Bronchial epithelial cell (primary cell): Measurements from ENCODE around the gene MAP1S. TPM values are rescaled to one million over a fixed set of nuclear protein-coding genes. Genes with fewer than 3 reads are reported as not detected.

ENCODE experiments used
- DNase-seq: peaks from one replicate; pipeline ENCODE4 v3.0.0-alpha.2; 2010; ENCODE audit warnings: low read depth
- FAIRE-seq: peaks from 2 replicates; lab custom pipeline; 2011; peaks lifted over from hg19 to GRCh38; lab: Jason Lieb, UNC
- H3K27me3 ChIP-seq: 2 replicates; pipeline ENCODE4 v1.5.1; 2011; ENCODE audit warnings: low read length; ENCODE audit not compliant: control insufficient read depth, insufficient read depth
- H3K36me3 ChIP-seq: 2 replicates; pipeline ENCODE4 v1.5.1; 2011; ENCODE audit warnings: low read length; ENCODE audit not compliant: control insufficient read depth, insufficient read depth
- H3K4me3 ChIP-seq: 2 replicates; pipeline ENCODE4 v1.5.1; 2011; ENCODE audit warnings: mild to moderate bottlenecking, low read depth, low read length, control low read depth
- total RNA-seq: library from RNA; depleted of rRNA; stranded (reverse); fragments of >200 nt; gene quantifications from 2 replicates; pipeline ENCODE4 v1.2.1, GENCODE V29; 2014
- TF ChIP-seq, protein P1 (sequence below): IDR thresholded peaks from 2 replicates; pipeline ENCODE4 v1.5.1; 2011; ENCODE audit warnings: mild to moderate bottlenecking, moderate library complexity, low read length, control low read depth, inconsistent platforms; ENCODE audit not compliant: insufficient read depth, severe bottlenecking

Gene MAP1S
- total RNA-seq, 1 donor from 2014 or later = 3.7 TPM

DNA sequence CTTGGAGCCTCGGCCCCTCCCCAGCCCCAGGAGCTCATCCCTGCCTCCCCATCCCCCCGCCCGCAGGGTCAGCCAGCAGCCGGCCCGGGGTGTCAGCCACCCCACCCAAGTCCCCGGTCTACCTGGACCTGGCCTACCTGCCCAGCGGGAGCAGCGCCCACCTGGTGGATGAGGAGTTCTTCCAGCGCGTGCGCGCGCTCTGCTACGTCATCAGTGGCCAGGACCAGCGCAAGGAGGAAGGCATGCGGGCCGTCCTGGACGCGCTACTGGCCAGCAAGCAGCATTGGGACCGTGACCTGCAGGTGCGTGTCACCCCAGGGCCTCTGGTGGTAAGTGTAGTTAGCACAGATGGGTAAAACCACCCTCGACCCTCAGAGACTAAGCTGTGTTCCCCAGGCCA lies 13.8 kb downstream of the MAP1S start:
- no peak overlapping the region for H3K4me3 ChIP-seq
- FAIRE-seq = no peak
- DNase-seq = no peak
- TF ChIP-seq, protein P1, sequence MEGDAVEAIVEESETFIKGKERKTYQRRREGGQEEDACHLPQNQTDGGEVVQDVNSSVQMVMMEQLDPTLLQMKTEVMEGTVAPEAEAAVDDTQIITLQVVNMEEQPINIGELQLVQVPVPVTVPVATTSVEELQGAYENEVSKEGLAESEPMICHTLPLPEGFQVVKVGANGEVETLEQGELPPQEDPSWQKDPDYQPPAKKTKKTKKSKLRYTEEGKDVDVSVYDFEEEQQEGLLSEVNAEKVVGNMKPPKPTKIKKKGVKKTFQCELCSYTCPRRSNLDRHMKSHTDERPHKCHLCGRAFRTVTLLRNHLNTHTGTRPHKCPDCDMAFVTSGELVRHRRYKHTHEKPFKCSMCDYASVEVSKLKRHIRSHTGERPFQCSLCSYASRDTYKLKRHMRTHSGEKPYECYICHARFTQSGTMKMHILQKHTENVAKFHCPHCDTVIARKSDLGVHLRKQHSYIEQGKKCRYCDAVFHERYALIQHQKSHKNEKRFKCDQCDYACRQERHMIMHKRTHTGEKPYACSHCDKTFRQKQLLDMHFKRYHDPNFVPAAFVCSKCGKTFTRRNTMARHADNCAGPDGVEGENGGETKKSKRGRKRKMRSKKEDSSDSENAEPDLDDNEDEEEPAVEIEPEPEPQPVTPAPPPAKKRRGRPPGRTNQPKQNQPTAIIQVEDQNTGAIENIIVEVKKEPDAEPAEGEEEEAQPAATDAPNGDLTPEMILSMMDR = no peak
- H3K27me3 ChIP-seq = no peaks in the 10 kb centered on the region
- H3K36me3 ChIP-seq = peaks cover 8% of the 10 kb centered on the region

DNA sequence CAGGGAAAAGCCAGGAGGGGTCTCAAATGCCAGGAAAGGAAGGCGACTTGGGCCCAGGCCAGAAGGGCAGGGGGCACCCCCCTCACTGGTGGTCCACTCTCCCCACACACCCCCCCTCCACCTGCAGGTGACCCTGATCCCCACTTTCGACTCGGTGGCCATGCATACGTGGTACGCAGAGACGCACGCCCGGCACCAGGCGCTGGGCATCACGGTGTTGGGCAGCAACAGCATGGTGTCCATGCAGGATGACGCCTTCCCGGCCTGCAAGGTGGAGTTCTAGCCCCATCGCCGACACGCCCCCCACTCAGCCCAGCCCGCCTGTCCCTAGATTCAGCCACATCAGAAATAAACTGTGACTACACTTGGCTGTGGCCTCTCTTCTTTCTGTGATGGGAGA lies 14.9 kb downstream of the MAP1S start:
- FAIRE-seq = no peak

GRCh38 chr19:17735410-17735809 lies 16.1 kb downstream of the MAP1S start:
- H3K4me3 ChIP-seq = no peak overlapping the region
- TF ChIP-seq, protein P1 = no peak
- H3K27me3 ChIP-seq = no peaks in the 10 kb centered on the region
- peaks cover 8% of the 10 kb centered on the region for H3K36me3 ChIP-seq
- DNase-seq = no peak
- FAIRE-seq = no peak

More for the DNA sequence above, 14.9 kb downstream of the MAP1S start:
- TF ChIP-seq, protein P1 = no peak
- no peak for DNase-seq
- no peak overlapping the region for H3K4me3 ChIP-seq
- H3K27me3 ChIP-seq = no peaks in the 10 kb centered on the region
- H3K36me3 ChIP-seq = peaks cover 8% of the 10 kb centered on the region

GRCh38 chr19:17737690-17738153 lies 18.4 kb downstream of the MAP1S start:
- Histone ChIP-seq H3K4me3 (no peak overlapping the region), H3K36me3 (peaks cover 8% of the 10 kb centered on the region), H3K27me3 (no peaks in the 10 kb centered on the region)
- TF ChIP-seq, protein P1 = no peak
- DNase-seq (no peak), FAIRE-seq (no peak)

DNA sequence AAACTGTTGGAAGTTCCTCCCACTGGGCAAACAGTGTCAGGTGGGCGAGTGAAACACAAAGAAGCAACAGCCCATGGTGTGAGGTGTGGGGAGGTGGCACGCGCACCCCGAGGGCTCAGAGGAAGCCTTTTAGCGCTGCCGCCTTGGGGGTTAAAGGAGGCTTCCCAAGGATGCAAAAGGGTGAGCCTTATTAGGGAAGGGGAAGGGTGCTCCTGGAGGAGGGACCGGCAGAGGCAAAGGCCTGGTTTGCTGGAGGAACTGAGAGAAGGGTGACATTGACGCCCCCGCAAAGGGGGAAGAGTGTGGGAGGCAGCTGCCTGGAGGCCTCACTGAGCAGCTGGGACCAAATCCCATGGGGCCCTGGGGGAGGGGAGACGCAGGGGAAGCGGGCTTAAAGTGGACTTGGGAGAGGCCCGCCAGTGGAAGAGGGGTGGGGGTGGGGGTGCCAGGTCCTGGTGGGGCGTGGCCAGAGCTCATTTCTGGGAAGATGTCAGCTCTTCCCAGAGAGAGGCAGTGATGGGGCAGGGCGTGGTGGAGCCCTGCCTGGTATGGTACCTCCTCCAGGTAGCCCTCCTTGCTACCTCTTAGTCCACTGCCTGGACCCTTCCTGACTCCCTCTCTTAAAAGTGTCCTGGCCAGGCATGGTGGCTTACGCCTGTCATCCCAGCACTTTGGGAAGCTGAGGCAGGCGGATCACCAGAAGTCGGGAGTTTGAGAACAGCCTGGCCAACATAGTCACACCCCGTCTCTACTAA lies 20.0 kb downstream of the MAP1S start:
- Histone ChIP-seq H3K27me3 (no peaks in the 10 kb centered on the region), H3K4me3 (no peak overlapping the region), H3K36me3 (no peaks in the 10 kb centered on the region)
- FAIRE-seq (no peak), DNase-seq (no peak)
- TF ChIP-seq, protein P1 = no peak
